HG03565 (cell line): ENCODE measurements around the gene PTMA.
"Not testable (repeated sequence)": the region's sequence is repeated elsewhere in the genome, so short reads cannot be mapped to it uniquely, and the experiment has no call there.

ENCODE experiments used
- ATAC-seq: cut with Tn5 transposase; IDR thresholded peaks from one replicate; pipeline ENCODE4 v1.9.1; 2021; ENCODE audit warnings: mild to moderate bottlenecking, moderate library complexity; ENCODE audit not compliant: unreplicated experiment

PTMA gene

GRCh38 chr2:231707927-231708772 is at the start of gene PTMA:
Gene PTMA (plus strand): TSS chr2:231708525. CDS start chr2:231708707, 182 bp downstream.
- peak; percentile 58 for ATAC-seq

GRCh38 chr2:231660073-231660472 is 48.3 kb upstream of the PTMA start:
- ATAC-seq: not testable (repeated sequence)

- ATAC-seq: no peak
Measured at GRCh38 chr2:231660860-231661259, 47.5 kb upstream of the PTMA start.

- no peak for ATAC-seq
Measured at GRCh38 chr2:231661422-231662027, 46.8 kb upstream of the PTMA start.

GRCh38 chr2:231662028-231662810 is 46.1 kb upstream of the PTMA start:
- peak; percentile 69 for ATAC-seq

- ATAC-seq: no peak
Measured at GRCh38 chr2:231662811-231663457, 45.4 kb upstream of the PTMA start.

GRCh38 chr2:231663458-231664212 is 44.7 kb upstream of the PTMA start:
- ATAC-seq: no peak

- no peak for ATAC-seq
Measured at GRCh38 chr2:231664727-231665126, 43.6 kb upstream of the PTMA start.

GRCh38 chr2:231665245-231666170 is 42.8 kb upstream of the PTMA start:
- no peak for ATAC-seq

- no peak for ATAC-seq
Measured at GRCh38 chr2:231666171-231667095, 41.9 kb upstream of the PTMA start.

GRCh38 chr2:231667096-231667427 is 41.3 kb upstream of the PTMA start:
- no peak for ATAC-seq

- ATAC-seq: no peak
Measured at GRCh38 chr2:231667496-231667895, 40.8 kb upstream of the PTMA start.

- no peak for ATAC-seq
Measured at GRCh38 chr2:231668981-231669380, 39.3 kb upstream of the PTMA start.

GRCh38 chr2:231671270-231672050 is 36.9 kb upstream of the PTMA start:
- peak; percentile 24 for ATAC-seq

GRCh38 chr2:231672617-231673347 is 35.5 kb upstream of the PTMA start:
- ATAC-seq: peak; percentile 34

GRCh38 chr2:231673348-231673770 is 35.0 kb upstream of the PTMA start:
- ATAC-seq: no peak
